Stimulated activated CD4-positive, alpha-beta T cell treated with anti-CD3 and anti-CD28 coated beads, Interleukin-1b, Interleukin-23, amount 100 ng/mL, for 24 hours (primary cell): ENCODE measurements around the gene GP5.
A peak's percentile ranks its signal among the peaks of the same experiment; 100 is the strongest.

Source experiments
- DNase-seq, 4 experiments: peaks; one replicate each; pipeline ENCODE4 v3.0.0-alpha.2; 2020; ENCODE audit warnings: low read depth in 4 of 4, low spot score in 1 of 4

Gene GP5

DNA sequence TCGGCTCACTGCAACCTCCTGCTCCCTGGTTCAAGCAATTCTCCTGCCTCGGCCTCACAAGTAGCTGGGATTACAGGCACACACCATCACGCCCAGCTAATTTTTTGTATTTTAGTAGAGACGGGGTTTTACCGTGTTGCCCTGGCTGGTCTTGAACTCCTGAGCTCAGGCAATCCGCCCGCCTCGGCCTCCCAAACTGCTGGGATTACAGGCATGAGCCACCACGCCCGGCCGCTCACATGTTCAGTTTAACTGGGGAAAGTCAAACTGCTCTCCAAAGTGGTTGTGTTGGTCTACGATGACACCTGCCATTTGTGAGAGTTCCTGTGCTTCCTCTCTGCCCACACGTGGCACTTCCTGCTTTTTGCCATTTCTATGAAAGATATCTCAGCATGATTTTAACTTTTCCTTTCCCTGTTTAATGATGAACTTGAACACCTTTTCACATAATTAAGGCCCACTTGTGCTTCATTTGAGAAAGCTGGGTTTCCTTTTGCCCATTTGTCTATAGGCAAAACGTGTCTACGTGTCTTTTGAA lies 877 bp upstream of the GP5 start:
- DNase-seq: no peak

DNA sequence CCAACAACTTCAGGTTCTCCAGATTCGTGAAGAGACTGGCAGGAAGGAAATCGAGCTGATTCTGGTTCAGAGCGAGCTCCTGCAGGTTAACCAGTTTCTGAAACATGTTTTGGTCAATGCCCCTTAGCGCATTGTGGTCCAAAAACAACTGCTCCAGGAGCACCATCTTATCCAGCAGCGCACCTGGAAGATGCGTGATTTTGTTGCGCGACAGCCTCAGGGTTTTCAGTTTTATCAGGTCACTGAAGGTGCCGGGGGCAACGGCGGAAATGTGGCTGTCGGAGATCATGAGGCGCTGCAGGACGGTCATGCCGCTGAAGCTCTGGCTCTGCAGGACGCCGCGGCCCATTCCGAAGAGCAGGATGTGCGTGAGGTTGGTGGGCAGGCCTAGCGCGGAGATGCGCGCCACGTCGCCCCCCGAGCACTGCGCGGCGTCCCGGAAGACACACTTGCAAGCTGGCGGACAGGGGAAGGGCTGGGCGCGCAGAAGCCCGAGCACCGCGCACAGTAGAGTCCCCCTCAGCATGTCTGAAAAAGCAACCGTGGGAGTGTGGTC lies 1.2 kb downstream of the GP5 start:
- DNase-seq: no peak

DNA sequence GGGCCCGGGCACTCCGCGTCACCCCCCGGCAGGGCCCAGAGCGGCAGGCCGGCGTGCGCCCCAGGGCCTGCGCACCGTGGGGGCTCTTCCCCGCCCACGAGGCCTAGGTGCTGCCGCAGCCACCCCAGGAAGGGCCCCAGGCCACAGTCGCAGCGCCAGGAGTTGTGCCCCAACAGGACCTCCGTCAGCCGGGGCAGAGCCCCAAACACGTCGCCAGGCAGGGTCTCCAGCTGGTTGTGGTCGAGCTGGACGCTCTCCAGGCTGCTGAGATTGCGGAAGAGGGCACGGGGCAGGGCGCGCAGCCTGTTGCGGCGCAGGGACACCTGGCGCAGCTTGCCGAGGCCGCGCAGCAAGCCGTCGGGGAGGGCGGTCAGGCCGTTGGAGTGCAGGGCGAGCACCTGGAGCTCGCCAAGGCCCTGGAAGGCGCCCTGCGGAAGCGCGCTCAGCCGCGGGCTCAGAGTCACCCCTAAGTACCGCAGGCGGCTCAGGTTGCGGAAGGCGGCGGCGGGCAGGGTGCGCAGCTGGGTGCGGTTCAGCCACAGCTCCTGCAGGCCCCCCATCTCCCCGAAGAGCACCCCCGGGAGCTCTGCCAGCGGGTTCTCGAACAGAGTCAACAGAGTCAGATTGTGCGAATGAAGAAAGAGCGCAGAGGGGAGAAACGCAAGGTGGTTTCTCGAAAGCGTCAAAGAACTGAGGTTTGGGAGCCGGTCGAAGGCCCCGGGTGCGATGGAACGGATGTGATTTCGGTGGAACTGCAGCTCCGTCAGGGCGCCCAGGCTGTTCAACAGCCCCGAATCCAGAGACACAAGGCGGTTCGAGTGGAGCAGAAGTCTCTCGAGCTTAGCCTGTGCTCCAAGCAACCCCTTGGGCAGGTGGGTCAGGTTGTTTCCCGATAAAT lies 2.0 kb downstream of the GP5 start:
- no peak for DNase-seq

DNA sequence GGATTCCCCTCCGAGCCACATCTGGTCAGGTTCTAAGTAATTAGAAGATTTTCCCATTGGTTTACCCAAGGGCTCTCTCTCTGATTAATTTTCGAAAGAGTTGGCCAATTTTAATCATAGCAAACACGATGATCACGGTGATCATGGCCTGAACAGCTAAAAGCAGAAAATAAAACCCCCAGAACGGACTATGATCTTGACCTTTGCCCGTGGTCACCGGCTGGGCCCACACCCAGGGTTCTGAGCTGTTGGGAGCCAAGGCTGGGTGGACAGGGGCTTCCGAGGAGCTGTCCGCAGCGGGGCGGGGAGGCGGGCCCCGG lies 2.6 kb downstream of the GP5 start:
- no peak for DNase-seq

DNA sequence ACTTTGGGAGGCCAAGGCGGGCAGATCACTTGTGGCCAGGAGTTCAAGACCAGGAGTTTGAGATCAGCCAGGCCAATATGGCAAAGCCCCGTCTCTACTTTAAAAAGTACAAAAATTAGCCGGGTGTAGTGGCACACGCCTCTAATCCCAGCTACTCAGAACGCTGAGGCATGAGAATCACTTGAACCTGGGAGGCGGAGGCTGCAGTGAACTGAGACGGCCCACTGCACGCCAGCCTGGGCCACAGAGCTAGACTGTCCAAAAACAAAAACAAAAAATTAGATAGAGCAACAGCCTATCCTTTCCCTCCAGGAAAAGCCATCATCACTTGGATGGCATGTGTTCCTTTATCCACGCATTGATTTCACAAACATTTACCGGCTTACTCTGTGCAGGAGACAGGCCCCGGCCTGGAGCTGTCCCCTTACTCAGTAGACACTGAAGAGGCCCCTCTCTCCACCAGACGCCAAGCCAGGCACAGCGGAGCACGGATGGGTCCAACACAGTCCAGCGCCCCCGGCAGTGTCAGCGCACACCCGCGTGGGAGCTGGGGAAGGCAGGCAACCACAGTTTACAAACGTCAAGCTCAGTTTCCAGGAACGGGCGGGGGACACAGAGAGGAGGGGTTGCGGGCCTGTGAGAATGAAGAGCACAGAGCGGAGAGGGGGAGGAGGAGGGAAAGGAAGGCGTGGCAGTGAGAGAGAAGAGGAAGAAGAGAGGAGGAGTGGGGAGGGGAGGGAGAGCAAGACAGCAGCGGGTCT lies 3.1 kb downstream of the GP5 start:
- DNase-seq: peak in 2 of 4 experiments; percentile 26 to 51

DNA sequence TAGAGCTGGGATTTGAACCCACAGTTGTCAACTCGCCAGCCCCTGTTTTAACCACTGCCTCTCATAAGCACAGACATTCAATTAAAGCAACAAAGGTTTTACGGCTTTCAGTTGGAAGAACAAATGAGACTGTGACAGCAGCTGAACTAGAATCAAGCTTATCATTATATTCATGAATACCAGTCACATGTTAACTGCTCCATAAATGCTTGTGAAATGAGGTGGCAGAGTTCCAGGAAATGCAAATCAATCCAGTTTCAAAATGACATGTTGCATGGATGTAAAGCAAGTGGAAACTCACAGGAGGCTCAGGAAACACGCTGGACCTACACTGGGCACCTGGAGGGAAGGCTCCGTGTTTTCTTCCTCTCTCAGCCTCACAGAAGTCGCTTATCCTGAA lies 3.9 kb downstream of the GP5 start:
- no peak for DNase-seq

DNA sequence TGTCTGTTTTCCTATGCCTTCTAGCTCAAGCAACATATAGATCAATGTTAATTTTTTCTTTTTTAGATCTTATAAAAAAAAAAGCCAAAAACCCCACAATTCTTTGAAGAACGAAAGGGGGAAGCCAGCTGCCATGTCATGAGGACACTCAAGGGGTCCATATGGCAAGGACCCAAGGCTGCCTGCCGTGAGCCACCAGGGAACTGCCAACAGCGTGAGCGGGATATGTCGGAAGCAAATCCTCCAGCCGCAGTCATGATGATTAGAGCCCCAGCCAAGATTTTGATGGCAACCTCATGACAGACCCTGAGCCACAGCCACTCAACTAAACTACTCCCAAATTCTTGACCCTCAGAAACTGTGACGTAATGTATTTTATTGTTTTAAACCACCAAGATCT lies 6.5 kb downstream of the GP5 start:
- DNase-seq: no peak

DNA sequence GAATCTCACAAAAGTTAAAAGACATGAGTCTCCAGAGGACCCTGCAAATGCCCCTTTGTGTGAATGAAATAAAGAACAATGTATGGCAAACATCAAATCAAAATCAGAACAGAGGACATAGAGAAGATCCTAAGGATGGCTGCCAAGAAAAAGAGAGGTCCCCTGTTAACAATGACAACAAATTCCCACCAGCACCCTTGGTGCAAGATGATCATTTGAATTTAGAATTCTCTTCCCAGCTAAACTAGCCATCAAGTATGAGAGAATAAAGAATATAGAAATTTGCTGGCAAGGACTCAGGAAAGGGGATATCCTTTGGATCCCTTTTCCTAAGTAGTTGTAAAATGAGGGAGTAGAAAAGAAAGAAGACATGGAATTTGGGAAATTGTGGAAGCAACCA lies 8.2 kb downstream of the GP5 start:
- DNase-seq: no peak

DNA sequence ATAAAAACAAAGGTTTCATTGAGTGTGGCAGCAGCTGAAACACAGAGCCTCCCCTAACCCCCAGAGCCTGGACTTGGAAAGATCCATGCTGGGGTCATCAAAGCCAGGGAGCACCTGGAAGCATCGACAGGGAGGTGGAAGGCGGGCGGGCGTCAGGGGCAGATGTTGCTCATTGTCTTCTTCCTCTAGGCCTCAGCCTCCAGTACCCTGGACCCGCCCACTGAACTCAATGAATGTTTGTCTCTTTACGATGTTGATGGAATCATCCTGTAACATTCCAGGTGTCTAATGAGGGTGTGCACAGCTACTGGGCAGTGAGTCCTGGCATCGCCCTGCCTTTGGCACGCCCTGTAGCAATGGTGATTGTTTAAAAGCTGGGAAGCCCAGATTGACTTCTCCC lies 9.8 kb downstream of the GP5 start:
- no peak for DNase-seq

DNA sequence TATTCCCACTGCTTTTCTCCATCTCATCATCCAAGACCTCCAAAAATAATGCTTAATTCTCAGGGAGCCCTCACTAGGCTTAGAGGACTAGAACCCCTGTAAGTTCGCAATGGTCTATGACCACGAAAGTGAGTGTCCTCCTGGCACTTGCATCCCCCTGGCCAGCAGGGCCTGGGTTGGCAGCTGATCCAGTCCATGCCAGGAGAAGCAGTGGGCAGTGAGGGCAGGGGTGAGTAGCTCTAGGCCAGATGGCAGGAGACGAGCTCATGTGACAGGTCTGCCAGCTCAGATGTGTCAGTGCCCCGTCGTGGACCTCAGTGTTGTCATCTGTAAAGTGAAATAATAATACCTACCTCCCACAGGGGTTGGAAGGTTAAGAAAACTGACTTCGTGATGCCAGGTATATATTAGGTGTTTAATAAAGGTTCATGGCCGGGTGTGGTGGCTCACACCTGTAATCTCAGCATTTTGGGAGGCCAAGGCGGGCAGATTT lies 11.1 kb downstream of the GP5 start:
- no peak for DNase-seq

DNA sequence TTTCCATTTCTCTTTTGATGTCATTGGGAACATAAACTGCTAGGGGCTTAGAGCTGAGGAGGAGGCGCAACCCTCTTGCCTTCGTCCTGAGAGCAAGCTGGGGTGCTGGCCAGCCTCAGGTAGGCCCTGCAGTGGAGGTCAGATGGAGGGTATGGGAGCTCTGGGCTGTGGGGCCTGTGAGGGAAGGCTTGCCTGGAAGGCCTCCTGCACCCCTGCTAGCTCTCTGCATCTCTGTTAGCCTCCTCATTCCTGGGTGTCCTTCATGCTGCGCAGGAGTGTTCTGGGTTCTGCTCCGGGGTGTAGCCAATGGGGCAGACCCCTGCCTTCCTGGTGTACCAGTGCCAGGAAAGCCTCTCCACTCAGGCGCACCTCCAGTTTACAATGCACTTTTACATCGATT lies 11.8 kb downstream of the GP5 start:
- DNase-seq: no peak

DNA sequence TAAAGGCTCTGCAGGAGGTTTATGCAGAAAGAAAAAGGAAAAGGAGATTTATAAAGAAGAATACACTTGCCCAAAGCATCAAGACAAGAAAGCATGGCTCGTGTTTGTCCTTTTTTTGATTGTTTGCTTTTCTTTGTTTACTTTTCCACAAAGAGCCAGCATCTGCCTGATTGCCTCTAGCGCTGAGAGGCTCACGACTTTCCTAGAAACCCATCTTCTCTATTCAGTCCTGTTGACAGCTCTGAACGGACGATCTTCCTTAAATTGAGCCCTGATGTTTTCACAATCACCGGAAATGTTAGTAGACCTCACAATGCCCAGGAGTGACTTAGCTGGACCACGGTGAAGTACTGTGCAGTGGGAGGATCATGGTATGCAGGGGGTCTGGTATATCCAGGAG lies 12.4 kb downstream of the GP5 start:
- DNase-seq: no peak

DNA sequence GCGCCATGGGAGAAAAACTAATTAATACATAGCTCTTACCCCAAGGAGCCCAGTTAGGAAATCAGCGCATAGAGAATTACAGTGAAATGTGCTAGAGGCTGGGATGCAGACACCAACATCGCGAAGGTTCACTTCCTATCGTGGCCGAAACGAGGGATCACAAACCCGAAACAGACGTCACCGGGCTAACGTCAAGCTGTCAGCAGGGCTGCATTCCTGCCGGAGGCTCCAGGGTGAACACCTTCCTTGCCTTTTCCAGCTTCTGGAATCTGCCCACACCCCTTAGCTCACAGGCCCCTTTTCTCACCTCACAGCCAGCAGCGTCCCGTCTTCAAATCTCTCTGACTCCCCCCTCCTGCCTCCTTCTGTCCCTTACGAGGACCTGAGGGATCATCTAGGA lies 13.0 kb downstream of the GP5 start:
- DNase-seq: no peak

DNA sequence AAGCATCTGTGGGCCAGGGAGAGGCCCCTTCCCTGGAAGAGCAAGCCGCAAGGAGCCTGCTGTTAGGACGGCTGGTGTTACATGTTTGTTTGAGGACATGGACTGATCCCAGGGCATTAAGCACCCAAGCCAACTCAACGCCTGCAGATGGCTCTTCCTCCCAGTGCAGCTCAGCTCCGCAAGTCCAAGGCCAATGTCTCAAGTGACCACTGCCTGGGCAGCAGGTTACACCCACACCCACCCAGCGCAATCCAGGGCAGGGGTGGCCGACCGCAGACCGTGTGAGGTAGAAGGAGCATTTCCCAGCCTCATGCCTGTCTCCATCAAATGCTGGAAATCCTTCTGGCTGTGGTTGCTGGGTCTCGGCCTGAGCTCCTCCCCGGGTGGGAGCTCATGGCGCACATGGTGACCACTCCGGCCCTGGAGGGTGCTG lies 14.5 kb downstream of the GP5 start:
- no peak for DNase-seq

DNA sequence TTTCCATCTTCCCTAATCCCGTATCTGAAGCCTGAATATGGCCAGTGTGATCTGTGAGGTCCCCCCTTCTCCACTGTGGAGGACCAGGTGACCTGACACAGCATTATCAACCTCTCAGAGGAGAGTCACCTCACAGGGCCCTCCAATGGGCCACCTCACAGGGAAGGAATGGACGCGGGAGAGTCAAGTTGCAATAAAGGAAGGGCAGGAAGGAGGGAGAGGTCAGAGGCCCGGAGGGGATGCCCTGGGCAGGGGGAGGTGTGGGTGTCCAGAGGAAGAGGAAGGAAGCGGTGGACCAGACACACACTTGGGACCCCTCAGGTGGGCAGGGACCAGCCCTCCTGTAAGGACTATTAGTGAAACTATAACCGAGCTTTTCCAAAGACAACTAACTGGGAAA lies 14.9 kb downstream of the GP5 start:
- DNase-seq: no peak

DNA sequence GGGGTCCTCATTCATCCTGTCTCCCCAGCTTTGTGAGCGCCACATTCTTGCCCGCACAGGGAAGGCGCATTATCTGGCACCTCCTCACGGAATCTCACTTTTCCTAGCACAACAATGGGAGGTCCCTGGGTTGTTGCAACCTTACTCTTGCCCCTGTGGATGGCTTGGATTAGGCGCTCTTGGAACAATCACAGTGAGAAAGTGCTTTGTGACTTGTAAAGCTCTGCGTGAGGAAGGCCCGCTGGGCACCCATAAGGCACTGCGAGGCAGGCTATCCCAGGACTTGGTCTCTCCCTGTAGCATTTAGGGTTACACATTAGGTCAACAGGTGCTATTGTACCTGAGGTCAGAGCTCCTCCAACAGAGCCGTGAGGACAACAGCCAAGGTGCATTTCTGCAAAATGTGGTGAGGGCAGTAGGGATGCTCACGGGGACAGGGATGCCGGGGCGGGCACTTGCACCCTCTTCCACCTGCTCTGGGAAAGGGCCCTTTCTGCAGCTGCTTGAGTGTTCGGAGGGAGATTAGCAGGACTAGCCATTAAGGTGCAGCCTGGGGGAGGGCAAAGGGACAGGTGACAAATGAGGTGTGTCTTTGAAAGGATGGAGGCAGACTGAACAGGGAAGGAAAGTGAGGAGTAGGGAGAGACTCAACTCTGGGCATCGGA lies 15.7 kb downstream of the GP5 start:
- DNase-seq: no peak

DNA sequence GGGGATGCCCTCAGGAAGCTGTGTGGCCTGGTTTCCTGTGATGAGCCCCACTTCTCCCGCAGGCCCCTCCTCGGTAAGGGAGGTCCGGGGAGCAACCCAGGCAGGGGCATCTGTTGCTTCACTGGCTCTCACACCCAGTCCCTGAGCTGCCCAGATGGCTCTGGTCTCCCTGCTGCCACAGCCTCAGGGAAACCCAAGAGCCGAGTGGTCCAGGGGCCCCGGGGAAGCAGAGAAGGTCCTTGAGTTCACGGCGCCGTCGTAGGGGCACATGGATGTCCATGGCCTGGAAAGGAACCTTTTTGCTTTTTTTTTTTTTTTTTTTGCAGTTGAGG lies 16.2 kb downstream of the GP5 start:
- DNase-seq: no peak

DNA sequence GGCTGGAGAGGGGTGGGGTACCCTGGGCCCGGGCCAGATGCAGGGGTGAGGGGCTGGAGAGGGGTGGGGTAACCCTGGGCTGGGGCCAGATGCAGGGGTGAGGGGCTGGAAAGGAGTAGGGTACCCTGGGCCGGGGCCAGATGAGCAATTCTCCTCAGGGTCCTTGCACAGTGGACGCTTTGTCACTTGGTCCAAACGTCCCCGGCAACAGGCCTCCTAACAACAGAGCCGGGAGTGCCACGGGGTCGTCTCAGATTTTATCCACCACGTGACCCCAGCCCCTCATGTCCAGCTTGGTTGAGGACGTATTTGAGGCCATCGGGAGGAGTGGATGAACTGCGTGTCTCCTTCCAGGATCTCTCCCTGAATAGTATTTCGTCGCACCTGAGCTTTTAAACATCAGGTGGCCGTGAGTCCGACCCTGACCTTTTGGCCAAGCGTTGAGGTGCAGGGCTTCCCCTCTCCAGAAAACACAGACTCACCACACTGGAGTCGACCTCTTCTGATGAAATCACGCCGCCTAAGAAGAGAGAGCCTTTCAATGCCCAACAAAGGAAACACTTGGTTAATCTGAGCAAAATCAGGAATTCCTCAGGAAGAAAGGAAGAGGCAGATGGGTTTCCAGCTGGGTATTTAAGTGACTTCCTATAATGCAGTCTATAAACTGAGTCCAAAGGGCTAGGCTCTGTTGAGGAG lies 16.7 kb downstream of the GP5 start:
- no peak for DNase-seq

DNA sequence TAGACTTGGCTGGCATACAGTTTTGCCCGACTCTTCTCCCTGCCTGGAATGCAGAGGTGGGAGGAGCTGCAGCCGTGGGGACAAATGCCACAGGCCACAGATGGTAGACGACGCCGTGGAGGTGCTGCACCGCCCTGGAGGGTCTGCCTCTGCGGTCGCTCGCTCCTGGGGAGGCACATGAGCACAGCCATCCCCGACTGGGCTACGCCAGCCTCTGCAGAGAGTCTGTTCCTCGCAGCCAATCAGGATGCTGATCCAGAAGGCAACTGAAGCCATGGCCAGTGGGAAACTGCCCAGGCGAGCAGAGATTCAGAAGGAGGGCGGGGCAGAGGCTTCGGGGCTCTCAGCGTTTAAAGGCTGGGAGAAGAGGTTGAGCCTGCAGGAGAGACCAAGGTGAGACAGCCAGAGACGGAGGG lies 17.6 kb downstream of the GP5 start:
- no peak for DNase-seq

DNA sequence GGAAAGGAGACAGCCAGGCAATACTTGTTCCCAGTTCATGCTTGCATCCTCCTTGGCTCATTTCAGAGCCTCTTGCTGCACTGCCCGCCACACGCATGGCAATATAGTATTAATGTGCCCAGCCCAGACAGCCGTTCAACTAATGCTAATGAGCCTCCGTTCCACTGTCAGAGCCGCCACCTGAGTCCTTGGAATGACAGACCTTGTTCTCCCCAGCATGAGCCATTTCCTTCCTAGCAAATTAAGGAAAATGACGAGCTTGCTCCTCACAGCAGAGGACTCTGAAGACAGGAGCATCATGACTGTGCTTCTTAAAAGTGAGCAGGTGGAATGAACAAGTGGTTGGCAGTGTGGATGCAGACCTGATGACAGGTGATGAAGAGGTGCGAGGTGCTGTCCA lies 18.7 kb downstream of the GP5 start:
- DNase-seq: no peak

DNA sequence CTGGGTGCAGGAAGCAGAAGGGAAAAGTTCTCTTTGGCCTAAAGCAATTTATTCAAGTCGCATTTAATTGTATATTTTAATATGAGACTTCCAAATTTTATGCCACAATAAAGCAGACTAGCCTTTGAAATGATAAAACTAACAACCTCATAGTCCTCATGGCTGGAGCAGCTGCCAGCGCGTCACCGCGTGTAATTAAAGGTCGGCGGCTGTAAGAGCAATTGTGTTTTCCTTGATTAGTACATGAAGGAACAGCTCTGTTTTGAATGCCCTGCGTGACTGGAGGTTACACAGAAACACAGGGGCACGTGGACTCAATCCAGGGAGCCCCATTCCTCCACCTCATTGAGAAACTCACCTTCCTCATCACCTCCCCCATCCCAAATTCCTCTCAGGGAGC lies 19.4 kb downstream of the GP5 start:
- no peak for DNase-seq
